HepG2 (cell line): ENCODE measurements around the gene NBL1. TPM values are rescaled to one million over a fixed set of nuclear protein-coding genes. Genes with fewer than 3 reads are reported as not detected.

Experiments
- ATF1 ChIP-seq: IDR thresholded peaks from 2 replicates; pipeline ENCODE4 v1.6.1; 2016; ENCODE audit warnings: mild to moderate bottlenecking, control low read depth
- ATF7 ChIP-seq, 2 experiments: fragments of 450-650 bp in 1 of 2; sonication (generic) in 1 of 2; formaldehyde crosslinking in 1 of 2; IDR thresholded peaks; 2 replicates each; pipeline versions ENCODE4 v1.4.0 to v1.6.1; 2016 to 2020; ENCODE audit warnings: antibody characterized with exemption in 1 of 2, mild to moderate bottlenecking in 1 of 2, missing genetic modification reagents in 1 of 2
- DNMT1 ChIP-seq: sonication (generic); formaldehyde crosslinking; IDR thresholded peaks from 2 replicates; pipeline ENCODE4 v1.5.1; 2020; ENCODE audit warnings: mild to moderate bottlenecking, missing genetic modification reagents
- HNF4G ChIP-seq, 2 experiments: sonication (generic) in 1 of 2; formaldehyde crosslinking in 1 of 2; IDR thresholded peaks; 2 replicates each; pipeline versions ENCODE4 v1.4.0 to v1.6.1; 2011 to 2020; ENCODE audit warnings: borderline replicate concordance in 2 of 2, low read depth in 2 of 2, mild to moderate bottlenecking in 2 of 2, low read length in 1 of 2, missing genetic modification reagents in 1 of 2, moderate library complexity in 1 of 2
- NR2F6 ChIP-seq, 2 experiments: IDR thresholded peaks; 2 replicates each; pipeline ENCODE4 v1.6.1; 2016; ENCODE audit warnings: antibody characterized with exemption in 1 of 2, mild to moderate bottlenecking in 1 of 2
- TEAD3 ChIP-seq: optimal IDR thresholded peaks from 2 replicates; pipeline ENCODE3; 2016; ENCODE audit warnings: borderline replicate concordance
- ZNF431 ChIP-seq: sonication (generic); formaldehyde crosslinking; IDR thresholded peaks from 2 replicates; pipeline ENCODE4 v1.9.0; 2022; ENCODE audit warnings: missing genetic modification reagents, low read depth, mild to moderate bottlenecking, borderline replicate concordance
- ZNF619 ChIP-seq: sonication (generic); formaldehyde crosslinking; IDR thresholded peaks from 2 replicates; pipeline ENCODE4 v1.4.0; 2020; ENCODE audit warnings: mild to moderate bottlenecking, missing genetic modification reagents
- ZSCAN9 ChIP-seq: IDR thresholded peaks from 2 replicates; pipeline ENCODE4 v1.6.1; 2016; ENCODE audit warnings: borderline replicate concordance
- polyA plus RNA-seq, 8 experiments: library from polyadenylated mRNA; depleted of rRNA in 3 of 8; stranded (reverse) in 7 of 8; unstranded in 1 of 8; fragments of >200 nt; fragmentation: Illumina TruSeq in 4 of 8; extraction: Trizol in 4 of 8; gene quantifications; 2 replicates each; pipeline versions ENCODE4 v1.2.1 to v1.2.3, GENCODE V29; 2011 to 2016; ENCODE audit warnings: low read depth in 4 of 8, missing spikeins in 1 of 8, mixed read lengths in 1 of 8; ENCODE audit not compliant: insufficient read depth in 1 of 8
- total RNA-seq, 5 experiments: library from RNA; depleted of rRNA; stranded (reverse); fragments of >200 nt; fragmentation: Illumina TruSeq; extraction: Trizol; gene quantifications; 2 replicates each; pipeline ENCODE4 v1.2.3, GENCODE V29; 2016; ENCODE audit warnings: low read depth in 1 of 5
- TF ChIP-seq, protein P1 (sequence below): IDR thresholded peaks from 2 replicates; pipeline ENCODE4 v1.6.1; 2016; ENCODE audit warnings: low read depth
- TF ChIP-seq, protein P2 (sequence below): sonication (generic); formaldehyde crosslinking; conservative IDR thresholded peaks from 2 replicates; pipeline ENCODE4 v1.4.0; 2020; ENCODE audit warnings: missing genetic modification reagents
- TF ChIP-seq, protein P3 (sequence below): sonication (generic); formaldehyde crosslinking; IDR thresholded peaks from 2 replicates; pipeline ENCODE4 v1.5.0; 2020; ENCODE audit warnings: missing genetic modification reagents
- TF ChIP-seq, protein P4 (sequence below): sonication (generic); formaldehyde crosslinking; IDR thresholded peaks from 2 replicates; pipeline ENCODE4 v1.8.1; 2023; ENCODE audit warnings: mild to moderate bottlenecking, moderate library complexity, missing genetic modification reagents
- TF ChIP-seq, protein P5 (sequence below), 2 experiments: sonication (generic) in 1 of 2; formaldehyde crosslinking in 1 of 2; IDR thresholded peaks; 2 replicates each; pipeline versions ENCODE4 v1.5.1 to v1.6.1; 2011 to 2020; ENCODE audit warnings: borderline replicate concordance in 1 of 2, low read depth in 1 of 2, low read length in 1 of 2, mild to moderate bottlenecking in 1 of 2, missing genetic modification reagents in 1 of 2, moderate library complexity in 1 of 2
- TF ChIP-seq, protein P6 (sequence below): sonication (generic); formaldehyde crosslinking; IDR thresholded peaks from 2 replicates; pipeline ENCODE4 v1.8.1; 2023; ENCODE audit warnings: mild to moderate bottlenecking, missing genetic modification reagents
- TF ChIP-seq, protein P7 (sequence below): sonication (generic); IDR thresholded peaks from 2 replicates; pipeline ENCODE4 v1.6.1; 2016; ENCODE audit warnings: low read depth, borderline replicate concordance

NBL1 gene
- total and polyA plus RNA-seq, 2 of the 13 experiments (the other 11 are each of a cell fraction or from before 2014, with no cell fraction given) = 2.7 to 13.8 TPM

DNA sequence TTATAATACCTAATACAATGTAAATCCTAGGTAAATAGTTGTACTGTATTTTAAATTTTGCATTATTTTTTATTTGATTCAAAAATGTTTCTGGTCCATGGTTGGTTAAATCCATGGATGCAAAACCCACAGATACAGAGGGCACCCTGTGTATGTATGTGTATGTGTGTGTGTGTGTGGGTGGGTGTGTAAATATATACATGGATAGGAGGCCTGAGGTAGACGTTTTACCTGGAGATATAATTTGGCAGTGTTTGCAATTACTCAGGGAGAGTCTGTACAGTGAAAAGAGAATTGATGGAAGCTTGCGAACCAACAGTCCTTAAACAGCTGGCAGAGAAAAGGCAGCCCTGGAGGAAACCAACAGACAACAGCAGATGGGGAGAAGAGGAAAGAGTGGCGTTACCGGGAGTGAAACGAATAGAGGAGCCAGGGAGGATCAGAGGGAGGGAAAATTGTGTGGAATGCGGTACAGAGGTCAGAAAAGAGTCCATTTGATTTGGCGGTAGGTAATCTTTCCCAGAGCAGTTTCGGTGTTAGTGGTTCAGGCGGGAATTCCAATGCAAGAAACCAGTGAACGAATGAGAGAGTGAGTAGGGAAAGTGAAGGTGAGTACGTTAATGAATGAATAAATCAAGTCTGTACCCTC lies 47.9 kb upstream of the NBL1 start (continued):
- TF ChIP-seq, protein P1, sequence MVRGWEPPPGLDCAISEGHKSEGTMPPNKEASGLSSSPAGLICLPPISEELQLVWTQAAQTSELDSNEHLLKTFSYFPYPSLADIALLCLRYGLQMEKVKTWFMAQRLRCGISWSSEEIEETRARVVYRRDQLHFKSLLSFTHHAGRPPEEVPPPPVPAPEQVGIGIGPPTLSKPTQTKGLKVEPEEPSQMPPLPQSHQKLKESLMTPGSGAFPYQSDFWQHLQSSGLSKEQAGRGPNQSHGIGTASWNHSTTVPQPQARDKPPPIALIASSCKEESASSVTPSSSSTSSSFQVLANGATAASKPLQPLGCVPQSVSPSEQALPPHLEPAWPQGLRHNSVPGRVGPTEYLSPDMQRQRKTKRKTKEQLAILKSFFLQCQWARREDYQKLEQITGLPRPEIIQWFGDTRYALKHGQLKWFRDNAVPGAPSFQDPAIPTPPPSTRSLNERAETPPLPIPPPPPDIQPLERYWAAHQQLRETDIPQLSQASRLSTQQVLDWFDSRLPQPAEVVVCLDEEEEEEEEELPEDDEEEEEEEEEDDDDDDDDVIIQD (CRISPR knock-in tag) = peak; percentile 4; the same call in 1 of the 2 replicates
- 0 out of 2 replicates have a peak, but pooled peaks have one; percentile 62 for TF ChIP-seq ZNF431
- 0 out of 2 replicates have a peak, but pooled peaks have one; percentile 12 for TF ChIP-seq ZNF619 (CRISPR knock-in tag)
- no peak for TF ChIP-seq DNMT1
- TF ChIP-seq, protein P2, sequence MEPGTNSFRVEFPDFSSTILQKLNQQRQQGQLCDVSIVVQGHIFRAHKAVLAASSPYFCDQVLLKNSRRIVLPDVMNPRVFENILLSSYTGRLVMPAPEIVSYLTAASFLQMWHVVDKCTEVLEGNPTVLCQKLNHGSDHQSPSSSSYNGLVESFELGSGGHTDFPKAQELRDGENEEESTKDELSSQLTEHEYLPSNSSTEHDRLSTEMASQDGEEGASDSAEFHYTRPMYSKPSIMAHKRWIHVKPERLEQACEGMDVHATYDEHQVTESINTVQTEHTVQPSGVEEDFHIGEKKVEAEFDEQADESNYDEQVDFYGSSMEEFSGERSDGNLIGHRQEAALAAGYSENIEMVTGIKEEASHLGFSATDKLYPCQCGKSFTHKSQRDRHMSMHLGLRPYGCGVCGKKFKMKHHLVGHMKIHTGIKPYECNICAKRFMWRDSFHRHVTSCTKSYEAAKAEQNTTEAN (CRISPR knock-in tag) = peak; percentile 59; the same call in 1 of the 2 replicates
- TF ChIP-seq, protein P3, sequence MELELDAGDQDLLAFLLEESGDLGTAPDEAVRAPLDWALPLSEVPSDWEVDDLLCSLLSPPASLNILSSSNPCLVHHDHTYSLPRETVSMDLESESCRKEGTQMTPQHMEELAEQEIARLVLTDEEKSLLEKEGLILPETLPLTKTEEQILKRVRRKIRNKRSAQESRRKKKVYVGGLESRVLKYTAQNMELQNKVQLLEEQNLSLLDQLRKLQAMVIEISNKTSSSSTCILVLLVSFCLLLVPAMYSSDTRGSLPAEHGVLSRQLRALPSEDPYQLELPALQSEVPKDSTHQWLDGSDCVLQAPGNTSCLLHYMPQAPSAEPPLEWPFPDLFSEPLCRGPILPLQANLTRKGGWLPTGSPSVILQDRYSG (CRISPR knock-in tag) = no peak
- TF ChIP-seq ATF7 (IDR thresholded peaks at IDR 0.05) = peak; percentile 14; the same call in 1 of the 2 replicates
- no peak for TF ChIP-seq ATF7 (CRISPR knock-in tag; IDR thresholded peaks at IDR 0.05)
- TF ChIP-seq, protein P4, sequence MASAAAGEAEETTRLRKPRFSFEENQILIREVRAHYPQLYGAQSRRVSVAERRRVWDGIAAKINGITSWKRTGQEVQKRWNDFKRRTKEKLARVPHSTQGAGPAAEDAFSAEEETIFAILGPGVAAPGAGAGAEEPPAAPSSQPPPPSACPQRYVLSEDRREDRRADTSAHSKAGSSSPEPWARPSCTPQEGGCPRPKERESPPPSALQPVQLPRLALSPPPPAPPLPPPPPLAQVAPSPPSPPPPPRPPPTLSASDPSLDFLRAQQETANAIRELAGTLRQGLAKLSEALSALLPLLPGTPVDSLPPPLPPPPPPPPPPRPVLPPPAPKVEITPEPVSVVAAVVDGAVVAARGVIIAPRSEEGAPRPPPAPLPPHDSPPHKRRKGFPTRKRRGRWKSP = 0 out of 2 replicates have a peak, but pooled peaks have one; percentile 12
- TF ChIP-seq, protein P5, sequence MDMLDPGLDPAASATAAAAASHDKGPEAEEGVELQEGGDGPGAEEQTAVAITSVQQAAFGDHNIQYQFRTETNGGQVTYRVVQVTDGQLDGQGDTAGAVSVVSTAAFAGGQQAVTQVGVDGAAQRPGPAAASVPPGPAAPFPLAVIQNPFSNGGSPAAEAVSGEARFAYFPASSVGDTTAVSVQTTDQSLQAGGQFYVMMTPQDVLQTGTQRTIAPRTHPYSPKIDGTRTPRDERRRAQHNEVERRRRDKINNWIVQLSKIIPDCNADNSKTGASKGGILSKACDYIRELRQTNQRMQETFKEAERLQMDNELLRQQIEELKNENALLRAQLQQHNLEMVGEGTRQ (IDR thresholded peaks at IDR 0.05; ENCODE audit: low read depth, low read length) = no peak
- TF ChIP-seq, protein P5 (CRISPR knock-in tag; IDR thresholded peaks at IDR 0.05; ENCODE audit: borderline replicate concordance) = no peak
- TF ChIP-seq, protein P6, sequence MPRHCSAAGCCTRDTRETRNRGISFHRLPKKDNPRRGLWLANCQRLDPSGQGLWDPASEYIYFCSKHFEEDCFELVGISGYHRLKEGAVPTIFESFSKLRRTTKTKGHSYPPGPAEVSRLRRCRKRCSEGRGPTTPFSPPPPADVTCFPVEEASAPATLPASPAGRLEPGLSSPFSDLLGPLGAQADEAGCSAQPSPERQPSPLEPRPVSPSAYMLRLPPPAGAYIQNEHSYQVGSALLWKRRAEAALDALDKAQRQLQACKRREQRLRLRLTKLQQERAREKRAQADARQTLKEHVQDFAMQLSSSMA (CRISPR knock-in tag) = no peak
- TF ChIP-seq HNF4G (IDR thresholded peaks at IDR 0.05; ENCODE audit: borderline replicate concordance, low read depth, low read length) = peak; percentile 19; the same call in 1 of the 2 replicates
- TF ChIP-seq HNF4G (CRISPR knock-in tag; IDR thresholded peaks at IDR 0.05; ENCODE audit: borderline replicate concordance, low read depth) = no peak
- peak; percentile 70 for TF ChIP-seq TEAD3
- TF ChIP-seq, protein P7, sequence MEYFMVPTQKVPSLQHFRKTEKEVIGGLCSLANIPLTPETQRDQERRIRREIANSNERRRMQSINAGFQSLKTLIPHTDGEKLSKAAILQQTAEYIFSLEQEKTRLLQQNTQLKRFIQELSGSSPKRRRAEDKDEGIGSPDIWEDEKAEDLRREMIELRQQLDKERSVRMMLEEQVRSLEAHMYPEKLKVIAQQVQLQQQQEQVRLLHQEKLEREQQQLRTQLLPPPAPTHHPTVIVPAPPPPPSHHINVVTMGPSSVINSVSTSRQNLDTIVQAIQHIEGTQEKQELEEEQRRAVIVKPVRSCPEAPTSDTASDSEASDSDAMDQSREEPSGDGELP = peak; percentile 55; the same call in 1 of the 2 replicates
- TF ChIP-seq NR2F6 (IDR thresholded peaks at IDR 0.05) = no peak
- no peak for TF ChIP-seq NR2F6 (CRISPR knock-in tag; IDR thresholded peaks at IDR 0.05)
- no peak for TF ChIP-seq ATF1 (CRISPR knock-in tag)
- TF ChIP-seq ZSCAN9 = 0 out of 2 replicates have a peak, but pooled peaks have one; percentile 7
